ENCODE results near the gene ZNF217.
A peak's percentile ranks its signal among the peaks of the same experiment; 100 is the strongest.
"Not testable (repeated sequence)": the region's sequence is repeated elsewhere in the genome, so short reads cannot be mapped to it uniquely, and the experiment has no call there.

Gene ZNF217

GRCh38 chr20:53593466-53594007, at the start of gene ZNF217:
Gene ZNF217 (minus strand): TSS chr20:53593839. CDS start chr20:53582826, 11,013 bp downstream.
- DNase-seq (ENCODE audit: low read depth, low spot score), result not testable (repeated sequence)

- no peak for DNase-seq (ENCODE audit: low read depth, low spot score)
Observed at GRCh38 chr20:53643031-53643832, 49.6 kb upstream of the ZNF217 start.

GRCh38 chr20:53642196-53643030, 48.8 kb upstream of the ZNF217 start:
- DNase-seq (ENCODE audit: low read depth, low spot score), result no peak

- DNase-seq (ENCODE audit: low read depth, low spot score), result no peak
Observed at GRCh38 chr20:53639647-53640440, 46.2 kb upstream of the ZNF217 start.

- DNase-seq (ENCODE audit: low read depth, low spot score), result no peak
Observed at GRCh38 chr20:53639128-53639527, 45.5 kb upstream of the ZNF217 start.

- not testable (repeated sequence) for DNase-seq (ENCODE audit: low read depth, low spot score)
Observed at GRCh38 chr20:53637310-53637709, 43.7 kb upstream of the ZNF217 start.

GRCh38 chr20:53636540-53637097, 43.0 kb upstream of the ZNF217 start:
- DNase-seq (ENCODE audit: low read depth, low spot score), result no peak

GRCh38 chr20:53635221-53635620, 41.6 kb upstream of the ZNF217 start:
- no peak for DNase-seq (ENCODE audit: low read depth, low spot score)

GRCh38 chr20:53631909-53632662, 38.4 kb upstream of the ZNF217 start:
- no peak for DNase-seq (ENCODE audit: low read depth, low spot score)

GRCh38 chr20:53629436-53629835, 35.8 kb upstream of the ZNF217 start:
- no peak for DNase-seq (ENCODE audit: low read depth, low spot score)

GRCh38 chr20:53628758-53629157, 35.1 kb upstream of the ZNF217 start:
- not testable (repeated sequence) for DNase-seq (ENCODE audit: low read depth, low spot score)

- no peak for DNase-seq (ENCODE audit: low read depth, low spot score)
Observed at GRCh38 chr20:53628076-53628475, 34.4 kb upstream of the ZNF217 start.

GRCh38 chr20:53627001-53627400, 33.4 kb upstream of the ZNF217 start:
- DNase-seq (ENCODE audit: low read depth, low spot score), result not testable (repeated sequence)

- DNase-seq (ENCODE audit: low read depth, low spot score), result no peak
Observed at GRCh38 chr20:53626584-53626983, 32.9 kb upstream of the ZNF217 start.

GRCh38 chr20:53625311-53626129, 31.9 kb upstream of the ZNF217 start:
- DNase-seq (ENCODE audit: low read depth, low spot score), result no peak

- DNase-seq (ENCODE audit: low read depth, low spot score), result not testable (repeated sequence)
Observed at GRCh38 chr20:53624927-53625250, 31.2 kb upstream of the ZNF217 start.

GRCh38 chr20:53623454-53624211, 30.0 kb upstream of the ZNF217 start:
- peak; percentile 54 for DNase-seq (ENCODE audit: low read depth, low spot score)

- DNase-seq (ENCODE audit: low read depth, low spot score), result no peak
Observed at GRCh38 chr20:53623134-53623453, 29.5 kb upstream of the ZNF217 start.

Measured in smooth muscle cell of the brain vasculature (primary cell).